HepG2 (cell line): ENCODE data around the gene SLC7A11. TPM values are rescaled to one million over a fixed set of nuclear protein-coding genes. Genes with fewer than 3 reads are reported as not detected.

Source experiments
- ATAC-seq: fragments of 200-7000 bp; cut with Tn5 transposase; 3 replicates; pipeline ENCODE4 v1.9.1; 2020; ENCODE audit warnings: mild to moderate bottlenecking, moderate library complexity
- BruUV-seq: library from RNA; stranded (reverse); fragments of 400-500 nt; replicated peaks from 2 replicates; lab custom pipeline; 2021; lab: Mats Ljungman, UMichigan
- CTCF ChIA-PET: fragments of 300-600 bp; formaldehyde crosslinking; extraction: SDS; loops from one replicate; lab custom pipeline; 2021; ENCODE audit warnings: low total read pairs, inconsistent platforms, low intra/inter-chr PET ratio; lab: Yijun Ruan, JAX
- POLR2A ChIA-PET: fragments of 350-600 bp; sonication (Branson Sonifier 250); formaldehyde crosslinking; loops from one replicate; lab custom pipeline; 2020; ENCODE audit warnings: antibody characterized with exemption, inconsistent platforms; lab: Yijun Ruan, JAX
- DNase-seq: peaks from one replicate; pipeline ENCODE4 v3.0.0-alpha.2; 2015; ENCODE audit warnings: low spot score
- FAIRE-seq: peaks from 3 replicates; lab custom pipeline; 2011; peaks lifted over from hg19 to GRCh38; lab: Jason Lieb, UNC
- H2AFZ ChIP-seq: one replicate; pipeline ENCODE4 v1.6.1; 2011; ENCODE audit warnings: low read length, inconsistent platforms
- H3K27ac ChIP-seq: fragments of 300-600 bp; 3 replicates; pipeline ENCODE4 v1.8.0; 2011; ENCODE audit warnings: mixed run types, mild to moderate bottlenecking, mixed read lengths, low read length, inconsistent platforms; ENCODE audit not compliant: insufficient read depth; ENCODE audit errors: extremely low read length
- H3K27me3 ChIP-seq, 2 experiments: fragments of 200-600 bp in 1 of 2; 2 replicates in 1 of 2; 3 replicates in 1 of 2; pipeline versions ENCODE4 v1.6.0 to v1.8.0; 2011; ENCODE audit warnings: low read length in 2 of 2, mild to moderate bottlenecking in 2 of 2, moderate library complexity in 2 of 2, inconsistent platforms in 1 of 2; ENCODE audit not compliant: insufficient read depth in 2 of 2, control insufficient read depth in 1 of 2
- H3K36me3 ChIP-seq, 2 experiments: fragments of 200-600 bp in 1 of 2; replicated peaks in 1 of 2; 2 replicates in 1 of 2; 3 replicates in 1 of 2; pipeline versions ENCODE4 v1.5.1 to v1.8.0; 2011; ENCODE audit warnings: low read length in 2 of 2, inconsistent platforms in 1 of 2; ENCODE audit not compliant: insufficient read depth in 2 of 2, control insufficient read depth in 1 of 2
- H3K4me1 ChIP-seq: 2 replicates; pipeline ENCODE4 v1.5.1; 2012; ENCODE audit warnings: low read length, inconsistent platforms; ENCODE audit not compliant: insufficient read depth
- H3K4me2 ChIP-seq: 2 replicates; pipeline ENCODE4 v1.6.0; 2011; ENCODE audit warnings: low read depth, low read length, inconsistent platforms
- H3K4me3 ChIP-seq, 3 experiments: fragments of 200-600 bp in 1 of 3; sonication (generic), shearing (Covaris generic) in 1 of 3; replicated peaks in 1 of 3; 2 replicates each; pipeline ENCODE4 v1.5.1; 2011 to 2016; ENCODE audit warnings: low read length in 3 of 3, inconsistent platforms in 2 of 3, low read depth in 2 of 3, mild to moderate bottlenecking in 2 of 3, control low read depth in 1 of 3, mixed read lengths in 1 of 3; ENCODE audit not compliant: insufficient read depth in 1 of 3
- H3K79me2 ChIP-seq: one replicate; pipeline ENCODE4 v1.6.1; 2011; ENCODE audit warnings: low read length, inconsistent platforms; ENCODE audit not compliant: insufficient read depth
- H3K9ac ChIP-seq: 2 replicates; pipeline ENCODE4 v1.6.0; 2011; ENCODE audit warnings: mild to moderate bottlenecking, low read depth, low read length, inconsistent platforms; ENCODE audit not compliant: insufficient read depth
- H3K9me3 ChIP-seq: 2 replicates; pipeline ENCODE4 v1.5.1; 2012; ENCODE audit warnings: mild to moderate bottlenecking, low read length
- H4K20me1 ChIP-seq: 2 replicates; pipeline ENCODE4 v1.6.0; 2011; ENCODE audit warnings: inconsistent platforms, mild to moderate bottlenecking, low read length, moderate library complexity; ENCODE audit not compliant: insufficient read depth
- MTF1 ChIP-seq: sonication (generic); formaldehyde crosslinking; IDR thresholded peaks from 2 replicates; pipeline ENCODE4 v1.5.0; 2020; ENCODE audit warnings: missing genetic modification reagents
- POGK ChIP-seq: sonication (generic); formaldehyde crosslinking; conservative IDR thresholded peaks from 2 replicates; pipeline ENCODE4 v1.8.0; 2022; ENCODE audit warnings: mild to moderate bottlenecking, moderate library complexity, missing genetic modification reagents
- RAD51 ChIP-seq: fragments of 450-650 bp; IDR thresholded peaks from 2 replicates; pipeline ENCODE4 v1.6.1; 2016; ENCODE audit warnings: borderline replicate concordance
- SIX1 ChIP-seq: sonication (generic); formaldehyde crosslinking; IDR thresholded peaks from 2 replicates; pipeline ENCODE4 v1.4.0; 2020; ENCODE audit warnings: missing genetic modification reagents, borderline replicate concordance
- WGBS: methylation state at CpG from one replicate; pipeline ENCODE4 v1.1.6; 2017; ENCODE audit warnings: low lambda C conversion rate; 5-methylcytosine and 5-hydroxymethylcytosine counted together
- in situ Hi-C: cut with HindIII; loops from 2 replicates; pipeline ENCODE4 v1.10.0; 2017; ENCODE audit warnings: low pct_unique_long_range_greater_than_20kb; ENCODE audit not compliant: extremely low pct_ligation_motif_present
- intact Hi-C: fragments of 100-400 bp; cut with micrococcal nuclease; formaldehyde crosslinking; loops from one replicate; pipeline ENCODE4 v1.10.0; 2022; ENCODE audit not compliant: unreplicated experiment
- polyA plus RNA-seq, 8 experiments: library from polyadenylated mRNA; depleted of rRNA in 3 of 8; stranded (reverse) in 7 of 8; unstranded in 1 of 8; fragments of >200 nt; fragmentation: Illumina TruSeq in 4 of 8; extraction: Trizol in 4 of 8; gene quantifications; 2 replicates each; pipeline versions ENCODE4 v1.2.1 to v1.2.3, GENCODE V29; 2011 to 2016; ENCODE audit warnings: low read depth in 4 of 8, missing spikeins in 1 of 8, mixed read lengths in 1 of 8; ENCODE audit not compliant: insufficient read depth in 1 of 8
- total RNA-seq, 5 experiments: library from RNA; depleted of rRNA; stranded (reverse); fragments of >200 nt; fragmentation: Illumina TruSeq; extraction: Trizol; gene quantifications; 2 replicates each; pipeline ENCODE4 v1.2.3, GENCODE V29; 2016; ENCODE audit warnings: low read depth in 1 of 5

SLC7A11 gene
- total and polyA plus RNA-seq, 2 of the 13 experiments (the other 11 are each of a cell fraction or from before 2014, with no cell fraction given), result 15.7 to 17.5 TPM

GRCh38 chr4:138275963-138276621 is 33.9 kb upstream of the SLC7A11 start:
- in situ Hi-C loops, result no loop called here
- TF ChIP-seq RAD51, result peak; percentile 49; the same call in 1 of the 2 replicates
- no peak for TF ChIP-seq SIX1 (CRISPR knock-in tag)
- CTCF ChIA-PET, result no interaction called here
- 0% methylated on average over 3 of the region's 3 CpGs for WGBS
- Histone ChIP-seq H3K27ac (no peak overlapping the region), H3K9me3 (no peaks in the 10 kb centered on the region), H2AFZ (no peak overlapping the region), H3K4me3 (no peak overlapping the region), H3K79me2 (no peaks in the 10 kb centered on the region), H3K27me3 (no peaks in the 10 kb centered on the region), H3K4me2 (no peak overlapping the region), H4K20me1 (no peaks in the 10 kb centered on the region), H3K4me1 (no peaks in the 10 kb centered on the region), H3K9ac (no peak overlapping the region), H3K36me3 (no peaks in the 10 kb centered on the region)
- FAIRE-seq, result no peak
- no peak for ATAC-seq
- no peak for DNase-seq
- POLR2A ChIA-PET, result no interaction called here
- intact Hi-C loops, result no loop called here
- no TSS peak for BruUV-seq

- Histone ChIP-seq H3K27me3 (no peaks in the 10 kb centered on the region), H3K9me3 (no peaks in the 10 kb centered on the region), H3K4me1 (no peaks in the 10 kb centered on the region), H4K20me1 (no peaks in the 10 kb centered on the region), H3K4me2 (no peak overlapping the region), H2AFZ (no peak overlapping the region), H3K4me3 (no peak overlapping the region), H3K36me3 (no peaks in the 10 kb centered on the region), H3K9ac (no peak overlapping the region), H3K79me2 (no peaks in the 10 kb centered on the region), H3K27ac (no peak overlapping the region)
- ATAC-seq (no peak), FAIRE-seq (no peak), DNase-seq (no peak)
- ChIA-PET CTCF (no interaction called here), POLR2A (no interaction called here)
- no peak for TF ChIP-seq MTF1 (CRISPR knock-in tag)
- TF ChIP-seq POGK (CRISPR knock-in tag), result no peak
- no TSS peak for BruUV-seq
- whole genome bisulfite sequencing, result 90% methylated on average over 1 of the region's 1 CpG
- in situ Hi-C loops, result no loop called here
- intact Hi-C loops, result no loop called here
These were observed 33.1 kb upstream of the SLC7A11 start for GRCh38 chr4:138275216-138275615.
